HEK293 (cell line): ENCODE data around the gene GCH1.
A peak's percentile ranks its signal among the peaks of the same experiment; 100 is the strongest.

ENCODE experiments used
- GLIS2 ChIP-seq: fragments of 450-650 bp; formaldehyde crosslinking; IDR thresholded peaks from 2 replicates; pipeline ENCODE4 v1.5.1; 2016; ENCODE audit warnings: missing biosample characterization, missing genetic modification characterization
- IKZF3 ChIP-seq: fragments of 450-650 bp; IDR thresholded peaks from 2 replicates; pipeline ENCODE4 v1.5.0; 2018; ENCODE audit warnings: missing biosample characterization, mild to moderate bottlenecking, missing genetic modification characterization, moderate library complexity
- PRDM1 ChIP-seq: fragments of 450-650 bp; formaldehyde crosslinking; IDR thresholded peaks from 2 replicates; pipeline ENCODE4; 2016; ENCODE audit warnings: missing biosample characterization, missing genetic modification characterization
- REPIN1 ChIP-seq: fragments of 450-650 bp; formaldehyde crosslinking; IDR thresholded peaks from 2 replicates; pipeline ENCODE4 v1.5.1; 2017; ENCODE audit warnings: missing biosample characterization, missing genetic modification characterization, low read depth
- YY1 ChIP-seq: fragments of 450-650 bp; formaldehyde crosslinking; IDR thresholded peaks from 2 replicates; pipeline ENCODE4 v1.5.1; 2018; ENCODE audit warnings: missing biosample characterization, missing genetic modification characterization
- ZBTB48 ChIP-seq: fragments of 450-650 bp; formaldehyde crosslinking; IDR thresholded peaks from 2 replicates; pipeline ENCODE4 v1.5.1; 2016; ENCODE audit warnings: missing biosample characterization, missing genetic modification characterization
- ZNF157 ChIP-seq: fragments of 450-650 bp; formaldehyde crosslinking; IDR thresholded peaks from 2 replicates; pipeline ENCODE4 v1.5.1; 2016; ENCODE audit warnings: missing biosample characterization, missing genetic modification characterization
- ZNF18 ChIP-seq: fragments of 450-650 bp; formaldehyde crosslinking; IDR thresholded peaks from 2 replicates; pipeline ENCODE4 v1.5.1; 2016; ENCODE audit warnings: missing biosample characterization, missing genetic modification characterization
- ZNF202 ChIP-seq: fragments of 450-650 bp; formaldehyde crosslinking; IDR thresholded peaks from 2 replicates; pipeline ENCODE4 v1.5.1; 2016; ENCODE audit warnings: missing biosample characterization, missing genetic modification characterization, borderline replicate concordance
- ZNF211 ChIP-seq: fragments of 450-650 bp; formaldehyde crosslinking; IDR thresholded peaks from 2 replicates; pipeline ENCODE4 v1.5.1; 2016; ENCODE audit warnings: low read depth, missing biosample characterization, missing genetic modification characterization
- ZNF274 ChIP-seq, 2 experiments: fragments of 200-500 bp in 1 of 2; fragments of 450-650 bp in 1 of 2; sonication (Bioruptor generic) in 1 of 2; formaldehyde crosslinking in 1 of 2; IDR thresholded peaks; 2 replicates each; pipeline versions ENCODE4 v1.5.1 to v1.6.1; 2014 to 2016; ENCODE audit warnings: borderline replicate concordance in 1 of 2, inconsistent platforms in 1 of 2, low read length in 1 of 2, missing biosample characterization in 1 of 2, missing genetic modification characterization in 1 of 2
- ZNF394 ChIP-seq: fragments of 450-650 bp; formaldehyde crosslinking; IDR thresholded peaks from 2 replicates; pipeline ENCODE4 v1.5.1; 2016; ENCODE audit warnings: missing biosample characterization, missing genetic modification characterization, mild to moderate bottlenecking, moderate library complexity, borderline replicate concordance
- ZNF423 ChIP-seq: fragments of 450-650 bp; formaldehyde crosslinking; IDR thresholded peaks from 2 replicates; pipeline ENCODE4 v1.5.1; 2016; ENCODE audit warnings: missing biosample characterization, missing genetic modification characterization
- ZNF548 ChIP-seq: fragments of 450-650 bp; formaldehyde crosslinking; IDR thresholded peaks from 2 replicates; pipeline ENCODE4 v1.5.1; 2016; ENCODE audit warnings: missing biosample characterization, missing genetic modification characterization
- ZNF600 ChIP-seq: fragments of 450-650 bp; formaldehyde crosslinking; IDR thresholded peaks from 2 replicates; pipeline ENCODE4 v1.5.1; 2016; ENCODE audit warnings: missing biosample characterization, missing genetic modification characterization
- ZNF629 ChIP-seq: fragments of 450-650 bp; formaldehyde crosslinking; IDR thresholded peaks from 2 replicates; pipeline ENCODE4 v1.5.1; 2017; ENCODE audit warnings: missing biosample characterization, missing genetic modification characterization
- ZNF707 ChIP-seq: fragments of 450-650 bp; formaldehyde crosslinking; IDR thresholded peaks from 2 replicates; pipeline ENCODE4 v1.5.1; 2016; ENCODE audit warnings: missing biosample characterization, missing genetic modification characterization
- TF ChIP-seq, protein P1 (sequence below): fragments of 450-650 bp; formaldehyde crosslinking; IDR thresholded peaks from 2 replicates; pipeline ENCODE4 v1.5.1; 2016; ENCODE audit warnings: missing biosample characterization, missing genetic modification characterization
- TF ChIP-seq, protein P2 (sequence below): fragments of 450-650 bp; IDR thresholded peaks from 2 replicates; pipeline ENCODE4 v1.5.1; 2018; ENCODE audit warnings: missing biosample characterization, mild to moderate bottlenecking, missing genetic modification characterization
- TF ChIP-seq, protein P3 (sequence below): fragments of 450-650 bp; formaldehyde crosslinking; IDR thresholded peaks from 2 replicates; pipeline ENCODE4 v1.5.1; 2016; ENCODE audit warnings: missing biosample characterization, missing genetic modification characterization
- TF ChIP-seq, protein P4 (sequence below): fragments of 450-650 bp; formaldehyde crosslinking; IDR thresholded peaks from 2 replicates; pipeline ENCODE4 v1.5.1; 2017; ENCODE audit warnings: missing biosample characterization, mild to moderate bottlenecking, missing genetic modification characterization, moderate library complexity
- TF ChIP-seq, protein P5 (sequence below): fragments of 450-650 bp; formaldehyde crosslinking; IDR thresholded peaks from 2 replicates; pipeline ENCODE4 v1.5.1; 2016; ENCODE audit warnings: missing biosample characterization, missing genetic modification characterization
- TF ChIP-seq, protein P6 (sequence below): fragments of 450-650 bp; formaldehyde crosslinking; IDR thresholded peaks from 2 replicates; pipeline ENCODE4 v1.5.1; 2016; ENCODE audit warnings: missing biosample characterization, missing genetic modification characterization

GCH1 gene

DNA sequence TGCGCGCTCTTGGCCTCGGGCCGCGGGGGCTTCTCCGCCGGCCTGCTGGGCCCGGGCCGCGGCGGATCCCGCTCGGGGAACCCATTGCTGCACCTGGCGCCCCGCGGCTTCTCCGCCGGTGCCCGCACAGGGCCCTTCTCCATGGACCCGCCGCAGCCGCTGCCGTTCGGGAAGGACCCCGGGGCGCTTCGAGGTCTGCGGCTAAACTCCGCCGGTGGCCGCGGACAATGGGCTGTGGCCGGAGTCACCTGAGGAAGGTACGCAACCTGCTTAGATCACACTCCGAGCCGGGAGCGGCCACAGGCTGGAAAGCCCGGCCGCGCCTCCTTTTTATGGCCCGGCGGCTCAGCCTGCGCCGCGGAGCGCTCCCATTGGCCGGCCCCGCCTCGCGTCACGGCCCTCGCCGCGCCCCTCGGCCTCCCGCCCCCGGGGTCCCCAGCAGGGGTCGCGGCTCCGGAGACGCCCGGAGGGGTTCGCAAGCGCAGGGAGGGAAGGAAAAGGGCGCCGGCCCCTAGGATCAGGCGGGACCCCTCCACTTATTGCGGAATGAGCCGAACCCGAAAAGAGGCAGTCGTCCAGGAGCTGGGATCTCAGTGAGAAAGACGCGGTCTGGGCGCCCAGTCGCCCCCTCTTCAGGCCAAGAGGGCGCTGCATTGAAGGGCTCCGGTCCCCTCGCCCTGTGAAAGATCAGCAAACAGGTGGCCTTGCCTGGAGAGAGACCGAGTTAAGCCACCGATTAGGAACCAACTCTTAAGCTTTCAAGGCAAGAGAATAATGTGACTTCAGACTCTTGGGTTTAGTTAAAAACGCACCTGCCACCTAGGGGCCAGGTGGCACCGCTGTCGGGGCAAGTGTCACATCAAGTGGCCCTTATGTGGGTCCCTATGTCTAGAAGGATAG is at the start of gene GCH1 (continued):
- TF ChIP-seq ZNF629 (tag by site-specific recombination), result 0 out of 2 replicates have a peak, but pooled peaks have one; percentile 32
- TF ChIP-seq, protein P1, sequence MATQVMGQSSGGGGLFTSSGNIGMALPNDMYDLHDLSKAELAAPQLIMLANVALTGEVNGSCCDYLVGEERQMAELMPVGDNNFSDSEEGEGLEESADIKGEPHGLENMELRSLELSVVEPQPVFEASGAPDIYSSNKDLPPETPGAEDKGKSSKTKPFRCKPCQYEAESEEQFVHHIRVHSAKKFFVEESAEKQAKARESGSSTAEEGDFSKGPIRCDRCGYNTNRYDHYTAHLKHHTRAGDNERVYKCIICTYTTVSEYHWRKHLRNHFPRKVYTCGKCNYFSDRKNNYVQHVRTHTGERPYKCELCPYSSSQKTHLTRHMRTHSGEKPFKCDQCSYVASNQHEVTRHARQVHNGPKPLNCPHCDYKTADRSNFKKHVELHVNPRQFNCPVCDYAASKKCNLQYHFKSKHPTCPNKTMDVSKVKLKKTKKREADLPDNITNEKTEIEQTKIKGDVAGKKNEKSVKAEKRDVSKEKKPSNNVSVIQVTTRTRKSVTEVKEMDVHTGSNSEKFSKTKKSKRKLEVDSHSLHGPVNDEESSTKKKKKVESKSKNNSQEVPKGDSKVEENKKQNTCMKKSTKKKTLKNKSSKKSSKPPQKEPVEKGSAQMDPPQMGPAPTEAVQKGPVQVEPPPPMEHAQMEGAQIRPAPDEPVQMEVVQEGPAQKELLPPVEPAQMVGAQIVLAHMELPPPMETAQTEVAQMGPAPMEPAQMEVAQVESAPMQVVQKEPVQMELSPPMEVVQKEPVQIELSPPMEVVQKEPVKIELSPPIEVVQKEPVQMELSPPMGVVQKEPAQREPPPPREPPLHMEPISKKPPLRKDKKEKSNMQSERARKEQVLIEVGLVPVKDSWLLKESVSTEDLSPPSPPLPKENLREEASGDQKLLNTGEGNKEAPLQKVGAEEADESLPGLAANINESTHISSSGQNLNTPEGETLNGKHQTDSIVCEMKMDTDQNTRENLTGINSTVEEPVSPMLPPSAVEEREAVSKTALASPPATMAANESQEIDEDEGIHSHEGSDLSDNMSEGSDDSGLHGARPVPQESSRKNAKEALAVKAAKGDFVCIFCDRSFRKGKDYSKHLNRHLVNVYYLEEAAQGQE (tag by site-specific recombination), result no peak
- no peak for TF ChIP-seq PRDM1 (tag by site-specific recombination)
- TF ChIP-seq, protein P2, sequence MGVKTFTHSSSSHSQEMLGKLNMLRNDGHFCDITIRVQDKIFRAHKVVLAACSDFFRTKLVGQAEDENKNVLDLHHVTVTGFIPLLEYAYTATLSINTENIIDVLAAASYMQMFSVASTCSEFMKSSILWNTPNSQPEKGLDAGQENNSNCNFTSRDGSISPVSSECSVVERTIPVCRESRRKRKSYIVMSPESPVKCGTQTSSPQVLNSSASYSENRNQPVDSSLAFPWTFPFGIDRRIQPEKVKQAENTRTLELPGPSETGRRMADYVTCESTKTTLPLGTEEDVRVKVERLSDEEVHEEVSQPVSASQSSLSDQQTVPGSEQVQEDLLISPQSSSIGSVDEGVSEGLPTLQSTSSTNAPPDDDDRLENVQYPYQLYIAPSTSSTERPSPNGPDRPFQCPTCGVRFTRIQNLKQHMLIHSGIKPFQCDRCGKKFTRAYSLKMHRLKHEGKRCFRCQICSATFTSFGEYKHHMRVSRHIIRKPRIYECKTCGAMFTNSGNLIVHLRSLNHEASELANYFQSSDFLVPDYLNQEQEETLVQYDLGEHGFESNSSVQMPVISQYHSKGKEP (tag by site-specific recombination), result no peak; the same call in 1 of the 2 replicates
- TF ChIP-seq, protein P3, sequence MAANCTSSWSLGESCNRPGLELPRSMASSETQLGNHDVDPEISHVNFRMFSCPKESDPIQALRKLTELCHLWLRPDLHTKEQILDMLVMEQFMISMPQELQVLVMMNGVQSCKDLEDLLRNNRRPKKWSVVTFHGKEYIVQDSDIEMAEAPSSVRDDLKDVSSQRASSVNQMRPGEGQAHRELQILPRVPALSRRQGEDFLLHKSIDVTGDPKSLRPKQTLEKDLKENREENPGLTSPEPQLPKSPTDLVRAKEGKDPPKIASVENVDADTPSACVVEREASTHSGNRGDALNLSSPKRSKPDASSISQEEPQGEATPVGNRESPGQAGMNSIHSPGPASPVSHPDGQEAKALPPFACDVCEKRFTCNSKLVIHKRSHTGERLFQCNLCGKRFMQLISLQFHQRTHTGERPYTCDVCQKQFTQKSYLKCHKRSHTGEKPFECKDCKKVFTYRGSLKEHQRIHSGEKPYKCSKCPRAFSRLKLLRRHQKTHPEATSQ, result no peak
- no peak for TF ChIP-seq ZNF202 (tag by site-specific recombination)
- TF ChIP-seq GLIS2, result peak; percentile 86
- no peak for TF ChIP-seq REPIN1
- TF ChIP-seq ZNF157 (tag by site-specific recombination), result no peak
- 0 out of 2 replicates have a peak, but pooled peaks have one; percentile 33 for TF ChIP-seq IKZF3 (tag by site-specific recombination)
- TF ChIP-seq, protein P4, sequence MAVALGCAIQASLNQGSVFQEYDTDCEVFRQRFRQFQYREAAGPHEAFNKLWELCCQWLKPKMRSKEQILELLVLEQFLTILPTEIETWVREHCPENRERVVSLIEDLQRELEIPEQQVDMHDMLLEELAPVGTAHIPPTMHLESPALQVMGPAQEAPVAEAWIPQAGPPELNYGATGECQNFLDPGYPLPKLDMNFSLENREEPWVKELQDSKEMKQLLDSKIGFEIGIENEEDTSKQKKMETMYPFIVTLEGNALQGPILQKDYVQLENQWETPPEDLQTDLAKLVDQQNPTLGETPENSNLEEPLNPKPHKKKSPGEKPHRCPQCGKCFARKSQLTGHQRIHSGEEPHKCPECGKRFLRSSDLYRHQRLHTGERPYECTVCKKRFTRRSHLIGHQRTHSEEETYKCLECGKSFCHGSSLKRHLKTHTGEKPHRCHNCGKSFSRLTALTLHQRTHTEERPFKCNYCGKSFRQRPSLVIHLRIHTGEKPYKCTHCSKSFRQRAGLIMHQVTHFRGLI (tag by site-specific recombination), result no peak
- peak; percentile 31; the same call in 1 of the 2 replicates for TF ChIP-seq ZNF423
- TF ChIP-seq YY1 (tag by site-specific recombination), result 0 out of 2 replicates have a peak, but pooled peaks have one; percentile 19
- TF ChIP-seq ZNF707 (tag by site-specific recombination), result no peak
- TF ChIP-seq, protein P5, sequence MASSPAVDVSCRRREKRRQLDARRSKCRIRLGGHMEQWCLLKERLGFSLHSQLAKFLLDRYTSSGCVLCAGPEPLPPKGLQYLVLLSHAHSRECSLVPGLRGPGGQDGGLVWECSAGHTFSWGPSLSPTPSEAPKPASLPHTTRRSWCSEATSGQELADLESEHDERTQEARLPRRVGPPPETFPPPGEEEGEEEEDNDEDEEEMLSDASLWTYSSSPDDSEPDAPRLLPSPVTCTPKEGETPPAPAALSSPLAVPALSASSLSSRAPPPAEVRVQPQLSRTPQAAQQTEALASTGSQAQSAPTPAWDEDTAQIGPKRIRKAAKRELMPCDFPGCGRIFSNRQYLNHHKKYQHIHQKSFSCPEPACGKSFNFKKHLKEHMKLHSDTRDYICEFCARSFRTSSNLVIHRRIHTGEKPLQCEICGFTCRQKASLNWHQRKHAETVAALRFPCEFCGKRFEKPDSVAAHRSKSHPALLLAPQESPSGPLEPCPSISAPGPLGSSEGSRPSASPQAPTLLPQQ, result no peak
- no peak for TF ChIP-seq ZNF394 (tag by site-specific recombination)
- TF ChIP-seq, protein P6, sequence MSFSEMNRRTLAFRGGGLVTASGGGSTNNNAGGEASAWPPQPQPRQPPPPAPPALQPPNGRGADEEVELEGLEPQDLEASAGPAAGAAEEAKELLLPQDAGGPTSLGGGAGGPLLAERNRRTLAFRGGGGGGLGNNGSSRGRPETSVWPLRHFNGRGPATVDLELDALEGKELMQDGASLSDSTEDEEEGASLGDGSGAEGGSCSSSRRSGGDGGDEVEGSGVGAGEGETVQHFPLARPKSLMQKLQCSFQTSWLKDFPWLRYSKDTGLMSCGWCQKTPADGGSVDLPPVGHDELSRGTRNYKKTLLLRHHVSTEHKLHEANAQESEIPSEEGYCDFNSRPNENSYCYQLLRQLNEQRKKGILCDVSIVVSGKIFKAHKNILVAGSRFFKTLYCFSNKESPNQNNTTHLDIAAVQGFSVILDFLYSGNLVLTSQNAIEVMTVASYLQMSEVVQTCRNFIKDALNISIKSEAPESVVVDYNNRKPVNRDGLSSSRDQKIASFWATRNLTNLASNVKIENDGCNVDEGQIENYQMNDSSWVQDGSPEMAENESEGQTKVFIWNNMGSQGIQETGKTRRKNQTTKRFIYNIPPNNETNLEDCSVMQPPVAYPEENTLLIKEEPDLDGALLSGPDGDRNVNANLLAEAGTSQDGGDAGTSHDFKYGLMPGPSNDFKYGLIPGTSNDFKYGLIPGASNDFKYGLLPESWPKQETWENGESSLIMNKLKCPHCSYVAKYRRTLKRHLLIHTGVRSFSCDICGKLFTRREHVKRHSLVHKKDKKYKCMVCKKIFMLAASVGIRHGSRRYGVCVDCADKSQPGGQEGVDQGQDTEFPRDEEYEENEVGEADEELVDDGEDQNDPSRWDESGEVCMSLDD (tag by site-specific recombination), result peak; percentile 91
- TF ChIP-seq ZNF274 (IDR thresholded peaks at IDR 0.05; ENCODE audit: low read length), result no peak
- TF ChIP-seq ZNF274 (tag by site-specific recombination; IDR thresholded peaks at IDR 0.05; ENCODE audit: borderline replicate concordance), result no peak
- TF ChIP-seq ZNF211 (tag by site-specific recombination), result no peak
- no peak for TF ChIP-seq ZNF548 (tag by site-specific recombination)
- peak; percentile 83 for TF ChIP-seq ZBTB48 (tag by site-specific recombination)
- TF ChIP-seq ZNF600 (tag by site-specific recombination), result no peak
- no peak for TF ChIP-seq ZNF18
